Gastroesophageal sphincter (tissue), 3 donors: ENCODE data around the gene SLC19A3.

ENCODE experiments used
- EP300 ChIP-seq: sonication (generic); formaldehyde crosslinking; IDR thresholded peaks from one replicate; pipeline ENCODE4 v1.6.1; 2017; ENCODE audit warnings: antibody characterized with exemption, mild to moderate bottlenecking
- POLR2A ChIP-seq, 2 donors: fragments of 450-650 bp; IDR thresholded peaks; one replicate each; pipeline ENCODE4 v1.6.1; 2017; ENCODE audit warnings: antibody characterized with exemption in 2 of 2, mild to moderate bottlenecking in 2 of 2, moderate library complexity in 1 of 2
- POLR2AphosphoS5 ChIP-seq: sonication (generic); formaldehyde crosslinking; IDR thresholded peaks from one replicate; pipeline ENCODE4 v1.6.1; 2017; ENCODE audit warnings: antibody characterized with exemption
- TF ChIP-seq, protein P1 (sequence below), 4 experiments: fragments of 200-600 bp in 2 of 4; fragments of 450-650 bp in 2 of 4; sonication (generic) in 1 of 4; IDR thresholded peaks; one replicate each; pipeline ENCODE4 v1.5.1; 2017 to 2019; ENCODE audit warnings: antibody characterized with exemption in 4 of 4, mild to moderate bottlenecking in 2 of 4, moderate library complexity in 2 of 4

- TF ChIP-seq POLR2AphosphoS5, result no peak
- TF ChIP-seq, protein P1, sequence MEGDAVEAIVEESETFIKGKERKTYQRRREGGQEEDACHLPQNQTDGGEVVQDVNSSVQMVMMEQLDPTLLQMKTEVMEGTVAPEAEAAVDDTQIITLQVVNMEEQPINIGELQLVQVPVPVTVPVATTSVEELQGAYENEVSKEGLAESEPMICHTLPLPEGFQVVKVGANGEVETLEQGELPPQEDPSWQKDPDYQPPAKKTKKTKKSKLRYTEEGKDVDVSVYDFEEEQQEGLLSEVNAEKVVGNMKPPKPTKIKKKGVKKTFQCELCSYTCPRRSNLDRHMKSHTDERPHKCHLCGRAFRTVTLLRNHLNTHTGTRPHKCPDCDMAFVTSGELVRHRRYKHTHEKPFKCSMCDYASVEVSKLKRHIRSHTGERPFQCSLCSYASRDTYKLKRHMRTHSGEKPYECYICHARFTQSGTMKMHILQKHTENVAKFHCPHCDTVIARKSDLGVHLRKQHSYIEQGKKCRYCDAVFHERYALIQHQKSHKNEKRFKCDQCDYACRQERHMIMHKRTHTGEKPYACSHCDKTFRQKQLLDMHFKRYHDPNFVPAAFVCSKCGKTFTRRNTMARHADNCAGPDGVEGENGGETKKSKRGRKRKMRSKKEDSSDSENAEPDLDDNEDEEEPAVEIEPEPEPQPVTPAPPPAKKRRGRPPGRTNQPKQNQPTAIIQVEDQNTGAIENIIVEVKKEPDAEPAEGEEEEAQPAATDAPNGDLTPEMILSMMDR (IDR thresholded peaks at IDR 0.05), result no peak
- TF ChIP-seq EP300, result no peak
- TF ChIP-seq POLR2A (IDR thresholded peaks at IDR 0.05), result no peak
Measured at GRCh38 chr2:227674485-227674884, 43.3 kb downstream of the SLC19A3 start.
